Measurements from ENCODE around the gene PPP1R1C. TPM values are rescaled to one million over a fixed set of nuclear protein-coding genes. Genes with fewer than 3 reads are reported as not detected.

PPP1R1C gene
- total RNA-seq, 4 donors from 2014 or later: not detected

- no peak for TF ChIP-seq POLR2A (IDR thresholded peaks at IDR 0.05)
- TF ChIP-seq, protein P1, sequence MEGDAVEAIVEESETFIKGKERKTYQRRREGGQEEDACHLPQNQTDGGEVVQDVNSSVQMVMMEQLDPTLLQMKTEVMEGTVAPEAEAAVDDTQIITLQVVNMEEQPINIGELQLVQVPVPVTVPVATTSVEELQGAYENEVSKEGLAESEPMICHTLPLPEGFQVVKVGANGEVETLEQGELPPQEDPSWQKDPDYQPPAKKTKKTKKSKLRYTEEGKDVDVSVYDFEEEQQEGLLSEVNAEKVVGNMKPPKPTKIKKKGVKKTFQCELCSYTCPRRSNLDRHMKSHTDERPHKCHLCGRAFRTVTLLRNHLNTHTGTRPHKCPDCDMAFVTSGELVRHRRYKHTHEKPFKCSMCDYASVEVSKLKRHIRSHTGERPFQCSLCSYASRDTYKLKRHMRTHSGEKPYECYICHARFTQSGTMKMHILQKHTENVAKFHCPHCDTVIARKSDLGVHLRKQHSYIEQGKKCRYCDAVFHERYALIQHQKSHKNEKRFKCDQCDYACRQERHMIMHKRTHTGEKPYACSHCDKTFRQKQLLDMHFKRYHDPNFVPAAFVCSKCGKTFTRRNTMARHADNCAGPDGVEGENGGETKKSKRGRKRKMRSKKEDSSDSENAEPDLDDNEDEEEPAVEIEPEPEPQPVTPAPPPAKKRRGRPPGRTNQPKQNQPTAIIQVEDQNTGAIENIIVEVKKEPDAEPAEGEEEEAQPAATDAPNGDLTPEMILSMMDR (IDR thresholded peaks at IDR 0.05 in 4 of 5, conservative IDR thresholded peaks at IDR 0.05 in 1 of 5): peak in 1 of 5 experiments; percentile 17
- Histone ChIP-seq H3K4me3 (no peak overlapping the region), H3K9me3 (no peaks in the 10 kb centered on the region), H3K36me3 (no peaks in the 10 kb centered on the region), H3K27ac (no peak overlapping the region), H3K27me3 (no peaks in the 10 kb centered on the region), H3K4me1 (no peaks in the 10 kb centered on the region)
- in situ Hi-C loops (cut with MboI; ENCODE audit: low sequenced_read_pairs in 4 of 4) (loop anchor here in 2 of 4 donors (25.0 kb wide), 2 partner anchors 208 to 233 kb away; no protein-coding TSS in a partner anchor), intact Hi-C loops (cut with DNase I; ENCODE audit: low total_unique reads) (loop anchor here (5.0 kb wide), 1 partner anchor 107 kb away; no protein-coding TSS in a partner anchor)
- no peak for DNase-seq
- no peak for ATAC-seq
These were observed 15.4 kb upstream of the PPP1R1C start for GRCh38 chr2:181970160-181970794.

DNA sequence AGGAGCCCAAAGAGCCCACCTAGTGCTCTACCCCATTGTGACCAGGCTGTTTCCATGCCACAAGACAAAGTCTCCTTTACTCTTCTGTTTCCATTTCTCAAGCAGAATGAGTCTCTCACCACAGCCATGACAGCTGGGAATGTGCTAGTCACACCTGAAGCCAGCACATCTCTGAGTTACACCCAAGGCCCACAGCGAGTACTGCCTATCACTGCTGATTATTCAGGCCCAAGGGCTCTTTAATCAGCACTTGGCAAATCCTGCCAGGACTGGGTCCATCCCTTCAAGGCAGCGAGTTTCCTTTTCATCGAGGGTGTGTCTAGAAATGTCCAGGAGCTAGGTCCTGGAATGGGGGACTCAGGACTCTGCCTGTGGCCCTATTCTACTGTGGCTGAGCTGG lies 14.6 kb upstream of the PPP1R1C start:
- intact Hi-C loops (cut with DNase I; ENCODE audit: low total_unique reads): loop anchor here (5.0 kb wide), 1 partner anchor 106 kb away; no protein-coding TSS in a partner anchor
- H3K9me3 ChIP-seq: no peaks in the 10 kb centered on the region
- no peak overlapping the region for H3K4me3 ChIP-seq
- no peak overlapping the region for H3K27ac ChIP-seq
- ATAC-seq (no peak), DNase-seq (no peak)
- H3K27me3 ChIP-seq: no peaks in the 10 kb centered on the region
- TF ChIP-seq, protein P1 (IDR thresholded peaks at IDR 0.05 in 4 of 5, conservative IDR thresholded peaks at IDR 0.05 in 1 of 5): no peak
- TF ChIP-seq POLR2A (IDR thresholded peaks at IDR 0.05): no peak
- no peaks in the 10 kb centered on the region for H3K36me3 ChIP-seq
- no peaks in the 10 kb centered on the region for H3K4me1 ChIP-seq
- in situ Hi-C loops (cut with MboI; ENCODE audit: low sequenced_read_pairs in 4 of 4): loop anchor here in 2 of 4 donors (25.0 kb wide), 2 partner anchors 209 to 234 kb away; no protein-coding TSS in a partner anchor

GRCh38 chr2:181972431-181973170 lies 13.1 kb upstream of the PPP1R1C start:
- Histone ChIP-seq H3K27ac (no peak overlapping the region), H3K4me3 (no peak overlapping the region), H3K36me3 (no peaks in the 10 kb centered on the region), H3K4me1 (no peaks in the 10 kb centered on the region), H3K27me3 (no peaks in the 10 kb centered on the region), H3K9me3 (no peaks in the 10 kb centered on the region)
- no peak for DNase-seq
- no peak for TF ChIP-seq POLR2A (IDR thresholded peaks at IDR 0.05)
- TF ChIP-seq, protein P1 (IDR thresholded peaks at IDR 0.05 in 4 of 5, conservative IDR thresholded peaks at IDR 0.05 in 1 of 5): no peak
- in situ Hi-C loops (cut with MboI; ENCODE audit: low sequenced_read_pairs in 4 of 4) (loop anchor here in 2 of 4 donors (25.0 kb wide), 2 partner anchors 210 to 235 kb away; no protein-coding TSS in a partner anchor), intact Hi-C loops (cut with DNase I; ENCODE audit: low total_unique reads) (loop anchor here (5.0 kb wide), 1 partner anchor 105 kb away; no protein-coding TSS in a partner anchor)
- no peak for ATAC-seq

- no peak for DNase-seq
- Histone ChIP-seq H3K27me3 (no peaks in the 10 kb centered on the region), H3K9me3 (no peaks in the 10 kb centered on the region), H3K4me1 (no peaks in the 10 kb centered on the region), H3K27ac (no peak overlapping the region), H3K36me3 (no peaks in the 10 kb centered on the region), H3K4me3 (no peak overlapping the region)
- TF ChIP-seq, protein P1 (IDR thresholded peaks at IDR 0.05 in 4 of 5, conservative IDR thresholded peaks at IDR 0.05 in 1 of 5): no peak
- no peak for TF ChIP-seq POLR2A (IDR thresholded peaks at IDR 0.05)
- in situ Hi-C loops (cut with MboI; ENCODE audit: low sequenced_read_pairs in 4 of 4): loop anchor here in 2 of 4 donors (25.0 kb wide), 2 partner anchors 211 to 236 kb away; no protein-coding TSS in a partner anchor
- intact Hi-C loops (cut with DNase I; ENCODE audit: low total_unique reads): loop anchor here (5.0 kb wide), 1 partner anchor 104 kb away; no protein-coding TSS in a partner anchor
- ATAC-seq: no peak
These were observed 12.4 kb upstream of the PPP1R1C start for GRCh38 chr2:181973171-181973783.
